Measurements from ENCODE around the gene CMIP.

GRCh38 chr16:81419806-81420205 lies 24.8 kb upstream of the CMIP start:
- TF ChIP-seq, protein P1, sequence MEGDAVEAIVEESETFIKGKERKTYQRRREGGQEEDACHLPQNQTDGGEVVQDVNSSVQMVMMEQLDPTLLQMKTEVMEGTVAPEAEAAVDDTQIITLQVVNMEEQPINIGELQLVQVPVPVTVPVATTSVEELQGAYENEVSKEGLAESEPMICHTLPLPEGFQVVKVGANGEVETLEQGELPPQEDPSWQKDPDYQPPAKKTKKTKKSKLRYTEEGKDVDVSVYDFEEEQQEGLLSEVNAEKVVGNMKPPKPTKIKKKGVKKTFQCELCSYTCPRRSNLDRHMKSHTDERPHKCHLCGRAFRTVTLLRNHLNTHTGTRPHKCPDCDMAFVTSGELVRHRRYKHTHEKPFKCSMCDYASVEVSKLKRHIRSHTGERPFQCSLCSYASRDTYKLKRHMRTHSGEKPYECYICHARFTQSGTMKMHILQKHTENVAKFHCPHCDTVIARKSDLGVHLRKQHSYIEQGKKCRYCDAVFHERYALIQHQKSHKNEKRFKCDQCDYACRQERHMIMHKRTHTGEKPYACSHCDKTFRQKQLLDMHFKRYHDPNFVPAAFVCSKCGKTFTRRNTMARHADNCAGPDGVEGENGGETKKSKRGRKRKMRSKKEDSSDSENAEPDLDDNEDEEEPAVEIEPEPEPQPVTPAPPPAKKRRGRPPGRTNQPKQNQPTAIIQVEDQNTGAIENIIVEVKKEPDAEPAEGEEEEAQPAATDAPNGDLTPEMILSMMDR (IDR thresholded peaks at IDR 0.05), result no peak
- no peak for TF ChIP-seq POLR2A (IDR thresholded peaks at IDR 0.05)
- no peak for TF ChIP-seq EP300 (IDR thresholded peaks at IDR 0.05; ENCODE audit: low read depth)

Measured in transverse colon (tissue), 3 donors.